ENCODE measurements around the gene OR7G2.
"Not testable (repeated sequence)": the region's sequence is repeated elsewhere in the genome, so short reads cannot be mapped to it uniquely, and the experiment has no call there.

OR7G2 gene

DNA sequence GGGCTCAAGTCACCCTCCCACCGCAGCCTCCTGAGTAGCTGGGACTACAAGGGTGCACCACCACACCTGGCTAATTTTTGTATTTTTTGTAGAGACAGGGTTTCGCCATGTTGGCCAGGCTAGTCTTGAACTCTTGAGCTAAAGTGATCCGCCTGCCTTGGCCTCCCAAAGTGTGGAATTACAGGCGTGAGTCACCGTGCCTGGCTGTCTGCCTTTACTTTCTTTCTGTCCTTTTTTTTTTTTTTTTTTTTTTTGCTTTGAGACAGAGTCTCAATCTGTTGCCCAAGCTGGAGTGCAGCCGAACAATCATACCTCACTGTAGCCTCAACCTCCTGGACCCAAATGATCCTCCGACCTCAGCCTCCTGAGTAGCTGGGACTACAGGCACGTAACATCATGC, 45.4 kb downstream of the OR7G2 start:
- no peak for DNase-seq (ENCODE audit: low read depth)
- TF ChIP-seq, protein P1, sequence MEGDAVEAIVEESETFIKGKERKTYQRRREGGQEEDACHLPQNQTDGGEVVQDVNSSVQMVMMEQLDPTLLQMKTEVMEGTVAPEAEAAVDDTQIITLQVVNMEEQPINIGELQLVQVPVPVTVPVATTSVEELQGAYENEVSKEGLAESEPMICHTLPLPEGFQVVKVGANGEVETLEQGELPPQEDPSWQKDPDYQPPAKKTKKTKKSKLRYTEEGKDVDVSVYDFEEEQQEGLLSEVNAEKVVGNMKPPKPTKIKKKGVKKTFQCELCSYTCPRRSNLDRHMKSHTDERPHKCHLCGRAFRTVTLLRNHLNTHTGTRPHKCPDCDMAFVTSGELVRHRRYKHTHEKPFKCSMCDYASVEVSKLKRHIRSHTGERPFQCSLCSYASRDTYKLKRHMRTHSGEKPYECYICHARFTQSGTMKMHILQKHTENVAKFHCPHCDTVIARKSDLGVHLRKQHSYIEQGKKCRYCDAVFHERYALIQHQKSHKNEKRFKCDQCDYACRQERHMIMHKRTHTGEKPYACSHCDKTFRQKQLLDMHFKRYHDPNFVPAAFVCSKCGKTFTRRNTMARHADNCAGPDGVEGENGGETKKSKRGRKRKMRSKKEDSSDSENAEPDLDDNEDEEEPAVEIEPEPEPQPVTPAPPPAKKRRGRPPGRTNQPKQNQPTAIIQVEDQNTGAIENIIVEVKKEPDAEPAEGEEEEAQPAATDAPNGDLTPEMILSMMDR (conservative IDR thresholded peaks at IDR 0.05; ENCODE audit: control insufficient read depth, insufficient read depth, low read depth, low read length): no peak
- no peak overlapping the region for H3K4me3 ChIP-seq (ENCODE audit: control insufficient read depth, low read depth, low read length)

DNA sequence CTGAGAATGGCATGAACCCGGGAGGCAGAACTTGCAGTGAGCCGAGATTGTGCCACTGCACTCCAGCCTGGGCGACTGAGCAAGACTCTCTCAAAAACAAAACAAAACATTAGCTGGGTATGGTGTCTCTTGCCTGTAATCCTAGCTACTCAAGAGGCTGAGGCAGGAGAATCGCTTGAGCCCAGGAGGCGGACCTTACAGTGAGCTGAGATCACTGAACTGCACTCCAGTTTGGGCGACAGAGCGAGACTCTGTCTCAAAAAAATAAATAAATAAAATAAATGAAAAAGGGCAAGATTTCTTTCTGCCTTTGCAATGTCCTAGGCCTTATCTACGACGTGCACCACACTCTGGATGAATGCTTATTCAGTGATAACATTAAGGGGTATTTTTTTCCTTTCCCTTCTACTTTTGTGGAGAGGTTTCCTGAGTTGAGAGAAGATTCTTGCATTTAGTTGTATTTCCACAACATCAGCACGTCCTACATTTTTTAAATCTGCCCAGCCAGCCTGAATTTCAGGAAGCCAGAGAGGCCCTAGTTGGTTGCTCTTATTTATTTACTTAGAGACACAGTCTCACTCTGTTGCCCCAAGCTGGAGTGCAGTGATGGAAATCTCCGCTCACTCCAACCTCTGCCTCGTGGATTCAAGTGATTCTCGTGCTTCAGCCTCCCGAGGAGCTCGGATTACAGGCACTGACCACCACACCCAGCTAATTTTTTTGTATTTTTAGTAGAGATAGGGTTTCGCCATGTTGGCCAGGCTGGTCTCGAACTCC, 46.5 kb downstream of the OR7G2 start:
- H3K4me3 ChIP-seq (ENCODE audit: control insufficient read depth, low read depth, low read length): no peak overlapping the region
- no peak for DNase-seq (ENCODE audit: low read depth)
- TF ChIP-seq, protein P1 (conservative IDR thresholded peaks at IDR 0.05; ENCODE audit: control insufficient read depth, insufficient read depth, low read depth, low read length): no peak

DNA sequence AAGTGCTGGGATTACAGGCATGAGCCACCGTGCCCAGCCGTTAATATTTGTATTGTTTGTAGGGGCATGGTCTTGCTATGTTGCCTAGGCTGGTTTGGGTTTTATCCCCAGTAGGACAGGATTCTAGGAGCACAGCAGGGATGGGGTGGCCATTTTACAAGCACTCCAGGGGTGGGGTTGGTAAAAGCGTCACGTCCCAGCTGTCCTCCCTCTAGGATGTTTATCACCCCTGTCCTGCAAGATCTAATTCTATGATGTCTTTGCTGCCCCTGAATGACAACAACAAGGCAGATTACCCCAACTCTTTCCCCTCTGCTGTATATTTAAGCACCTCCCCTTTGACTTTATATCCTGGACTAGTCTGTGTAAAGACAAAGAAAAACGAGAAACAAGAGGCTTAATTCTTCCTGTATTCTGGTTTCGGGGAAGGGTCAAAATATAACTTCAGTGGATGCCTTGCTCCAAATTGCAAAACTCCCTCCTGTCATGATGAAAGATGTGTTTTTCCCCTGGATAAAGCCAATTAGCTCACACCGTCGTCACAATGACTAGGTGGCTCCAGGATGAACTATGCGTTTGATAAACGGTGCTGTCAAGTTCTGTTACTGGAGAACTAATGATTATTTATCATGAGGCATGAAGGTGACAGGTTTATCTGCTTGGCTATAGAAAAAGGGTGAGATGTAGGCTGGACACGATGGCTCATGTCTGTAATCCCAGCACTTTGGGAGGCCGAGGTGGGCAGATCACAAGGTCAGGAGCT, 48.2 kb downstream of the OR7G2 start:
- no peak for DNase-seq (ENCODE audit: low read depth)
- TF ChIP-seq, protein P1 (conservative IDR thresholded peaks at IDR 0.05; ENCODE audit: control insufficient read depth, insufficient read depth, low read depth, low read length): no peak
- no peak overlapping the region for H3K4me3 ChIP-seq (ENCODE audit: control insufficient read depth, low read depth, low read length)

DNA sequence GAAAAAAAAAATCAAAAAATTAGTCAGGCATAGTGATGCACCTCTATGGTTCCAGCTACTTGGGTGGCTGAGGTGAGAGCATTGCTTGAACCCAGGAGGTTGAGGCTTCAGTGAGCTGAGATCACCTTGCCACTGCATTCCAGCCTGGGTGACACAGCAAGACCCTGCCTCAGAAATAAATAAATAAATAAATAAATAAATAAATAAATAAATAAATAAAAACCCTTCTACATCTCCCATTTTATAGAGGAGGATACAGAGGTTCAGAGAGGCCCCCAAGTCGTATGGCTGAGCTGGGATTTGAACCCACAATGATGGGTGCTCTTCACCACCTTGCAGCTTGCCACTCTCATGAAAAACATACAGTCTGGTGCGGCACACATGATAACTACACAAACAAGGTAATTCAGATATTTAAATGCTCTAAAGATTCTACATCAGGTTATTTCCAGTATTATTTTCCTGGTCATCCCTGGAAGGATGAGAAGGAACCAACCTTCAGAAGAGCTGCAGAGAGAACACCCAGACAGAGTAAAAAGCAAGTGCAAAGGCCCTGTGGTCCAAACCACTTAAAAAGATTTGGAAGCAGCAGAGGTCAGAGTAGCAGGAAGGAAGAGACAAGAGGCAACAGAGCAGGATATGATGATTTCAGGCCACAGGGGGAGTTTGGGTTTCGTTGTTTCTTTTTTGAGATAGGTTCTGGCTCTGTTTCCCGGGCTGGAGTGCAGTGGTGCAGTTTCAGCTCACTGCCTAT, 49.6 kb downstream of the OR7G2 start:
- no peak overlapping the region for H3K4me3 ChIP-seq (ENCODE audit: control insufficient read depth, low read depth, low read length)
- TF ChIP-seq, protein P1 (conservative IDR thresholded peaks at IDR 0.05; ENCODE audit: control insufficient read depth, insufficient read depth, low read depth, low read length): no peak
- DNase-seq (ENCODE audit: low read depth): no peak

DNA sequence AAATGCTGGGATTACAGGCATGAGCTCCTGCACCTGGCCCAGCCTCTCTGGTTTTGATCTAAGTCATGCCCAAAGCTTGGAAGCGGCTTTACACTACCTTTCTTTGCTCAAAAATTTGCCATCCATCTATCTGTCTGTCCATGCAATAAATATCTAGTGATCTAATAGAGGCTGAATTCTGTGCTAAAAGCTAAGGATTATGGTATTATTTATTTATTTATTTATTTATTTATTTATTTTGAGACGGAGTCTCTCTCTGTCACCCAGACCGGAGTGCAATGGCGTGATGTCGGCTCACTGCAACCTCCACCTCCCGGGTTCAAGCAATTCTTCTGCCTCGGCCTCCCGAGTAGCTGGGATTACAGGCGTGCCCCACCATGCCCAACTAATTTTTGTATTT, 51.1 kb downstream of the OR7G2 start:
- not testable (repeated sequence) for DNase-seq (ENCODE audit: low read depth); H3K4me3 ChIP-seq (ENCODE audit: control insufficient read depth, low read depth, low read length)

DNA sequence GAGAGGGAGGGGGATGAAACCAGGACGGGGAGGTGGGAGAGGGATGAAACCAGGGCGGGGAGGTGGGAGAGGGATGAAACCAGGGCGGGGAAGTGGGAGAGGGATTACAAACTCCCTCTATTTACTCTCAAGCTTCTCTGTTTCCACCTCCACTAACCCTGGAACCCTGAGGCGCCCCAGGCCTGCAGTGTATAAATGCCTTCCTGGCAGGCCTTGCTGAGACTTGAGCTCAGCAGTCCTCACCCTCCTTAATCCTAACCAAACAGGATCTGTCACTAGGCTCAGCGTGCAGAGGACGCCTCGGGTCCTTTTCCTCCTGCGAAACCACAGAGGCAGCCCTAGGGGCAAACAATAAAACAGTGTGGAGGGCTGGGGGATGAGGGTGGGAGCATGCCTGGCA, 52.5 kb downstream of the OR7G2 start:
- no peak for DNase-seq (ENCODE audit: low read depth)
- no peak overlapping the region for H3K4me3 ChIP-seq (ENCODE audit: control insufficient read depth, low read depth, low read length)
- TF ChIP-seq, protein P1 (conservative IDR thresholded peaks at IDR 0.05; ENCODE audit: control insufficient read depth, insufficient read depth, low read depth, low read length): no peak

DNA sequence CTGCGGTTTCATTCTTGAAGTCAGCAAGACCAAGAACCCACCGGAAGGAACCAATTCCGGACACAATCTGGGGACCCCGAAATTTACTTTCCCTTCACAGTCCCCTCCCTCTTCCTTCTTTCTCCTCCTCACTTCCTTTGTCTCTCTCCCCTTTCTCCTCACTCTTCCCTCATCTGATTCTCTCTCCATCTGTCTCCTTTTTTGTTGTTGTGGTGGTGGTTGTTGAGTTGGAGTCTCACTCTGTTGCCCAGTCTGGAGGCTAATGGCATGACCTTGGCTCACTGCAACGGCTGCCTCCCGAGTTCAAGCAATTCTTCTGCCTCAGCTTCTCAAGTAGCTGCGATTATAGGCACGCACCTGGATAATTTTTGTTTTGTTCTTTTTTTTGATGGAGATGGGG, 53.1 kb downstream of the OR7G2 start:
- TF ChIP-seq, protein P1 (conservative IDR thresholded peaks at IDR 0.05; ENCODE audit: control insufficient read depth, insufficient read depth, low read depth, low read length): no peak
- no peak for DNase-seq (ENCODE audit: low read depth)
- H3K4me3 ChIP-seq (ENCODE audit: control insufficient read depth, low read depth, low read length): no peak overlapping the region

DNA sequence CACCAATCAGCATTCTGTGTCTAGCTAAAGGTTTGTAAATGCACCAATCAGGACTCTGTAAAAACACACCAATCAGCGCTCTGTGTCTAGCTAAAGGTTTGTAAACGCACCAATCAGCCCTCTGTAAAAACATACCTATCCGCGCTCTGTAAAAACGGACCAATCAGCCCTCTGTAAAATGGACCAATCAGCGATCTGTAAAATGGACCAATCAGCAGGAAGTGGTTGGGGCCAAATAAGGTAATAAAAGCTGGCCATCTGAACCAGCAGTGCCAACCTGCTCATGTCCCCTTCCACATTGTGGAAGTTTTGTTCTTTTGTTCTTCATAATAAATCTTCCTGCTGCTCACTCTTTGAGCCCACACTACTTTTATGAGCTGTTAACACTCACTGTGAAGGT, 53.6 kb downstream of the OR7G2 start:
- DNase-seq (ENCODE audit: low read depth); H3K4me3 ChIP-seq (ENCODE audit: control insufficient read depth, low read depth, low read length): not testable (repeated sequence)

Data from fibroblast of mammary gland (primary cell).